Activated T-cell treated with anti-CD3 and anti-CD28 coated beads, Interleukin-2, amount 50 U/mL, for 4 hours (primary cell): ENCODE measurements around the gene SSRP1. TPM values are rescaled to one million over a fixed set of nuclear protein-coding genes. Genes with fewer than 3 reads are reported as not detected.

ENCODE experiments used
- ATAC-seq, 2 donors: fragments of 200-7000 bp; cut with Tn5 transposase; one replicate each; pipeline ENCODE4 v1.10.0; 2021
- DNase-seq: peaks from one replicate; pipeline ENCODE4 v3.0.0-alpha.2; 2020
- H3K27me3 Mint-ChIP-seq: one replicate; pipeline ENCODE4 v1.8.0; 2021; ENCODE audit warnings: low read depth, mixed read lengths
- H3K36me3 Mint-ChIP-seq: one replicate; pipeline ENCODE4 v1.8.0; 2022; ENCODE audit warnings: mixed read lengths; ENCODE audit not compliant: insufficient read depth
- H3K4me1 Mint-ChIP-seq: one replicate; pipeline ENCODE4 v1.8.0; 2021; ENCODE audit warnings: low read depth, mixed read lengths
- H3K4me3 Mint-ChIP-seq: one replicate; pipeline ENCODE4 v1.8.0; 2021; ENCODE audit warnings: mild to moderate bottlenecking, moderate library complexity, mixed read lengths
- H3K9me3 Mint-ChIP-seq: one replicate; pipeline ENCODE4 v1.8.0; 2021; ENCODE audit warnings: mixed read lengths
- total RNA-seq, 3 donors: library from RNA; stranded (reverse); gene quantifications; one replicate each; pipeline ENCODE4 v1.2.1, GENCODE V29; 2021

SSRP1 gene
- total RNA-seq, 3 donors from 2014 or later, result 287 to 317 (median 302) TPM

DNA sequence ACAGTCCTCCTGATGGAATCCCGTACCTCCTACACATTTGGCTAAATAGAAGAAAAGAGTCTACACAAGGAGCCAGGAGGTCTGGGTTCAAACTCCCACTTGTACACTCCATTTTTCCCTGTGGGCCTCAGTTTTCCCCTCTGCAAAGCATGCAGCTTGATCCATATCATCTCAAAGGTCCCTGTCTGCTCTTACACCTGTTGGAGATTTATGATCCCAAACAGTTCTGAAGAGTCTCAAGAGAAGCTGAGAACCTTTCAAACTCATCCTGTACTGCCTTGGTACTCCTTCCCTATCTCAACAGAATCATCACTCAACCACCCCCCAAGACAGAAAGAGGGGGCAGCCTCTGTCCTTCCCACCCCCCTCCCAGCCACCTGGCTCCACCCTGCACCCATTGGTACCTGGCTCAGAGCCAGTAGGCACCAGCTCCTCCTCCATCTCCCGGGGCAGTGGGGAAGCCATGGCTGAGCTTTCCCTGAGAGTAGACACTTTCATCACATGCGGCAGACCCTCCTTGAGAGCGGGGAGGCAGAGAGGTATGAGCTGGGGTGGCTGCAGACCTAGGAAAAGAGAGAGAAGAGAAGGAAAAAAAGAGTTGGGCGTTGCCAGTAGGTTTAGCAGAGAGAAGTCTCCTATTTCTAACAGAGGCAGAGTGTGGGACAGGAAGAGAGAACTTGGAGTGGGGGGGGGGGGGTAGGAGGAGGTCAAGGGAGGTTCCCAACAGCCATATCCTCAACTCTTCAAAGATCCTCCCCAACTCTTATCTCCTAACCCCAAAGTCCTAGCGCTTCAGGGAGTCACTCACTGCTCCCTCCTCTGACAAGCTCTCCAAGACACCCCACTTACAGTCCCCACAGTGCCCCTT is 14.1 kb downstream of the SSRP1 start:
- peaks cover 22% of the 10 kb centered on the region for H3K36me3 Mint-ChIP-seq
- peak overlapping the region; percentile 11 for H3K4me3 Mint-ChIP-seq
- ATAC-seq (no peak), DNase-seq (no peak)
- H3K9me3 Mint-ChIP-seq, result no peaks in the 10 kb centered on the region
- H3K4me1 Mint-ChIP-seq, result peaks cover 36% of the 10 kb centered on the region
- H3K27me3 Mint-ChIP-seq, result no peaks in the 10 kb centered on the region

DNA sequence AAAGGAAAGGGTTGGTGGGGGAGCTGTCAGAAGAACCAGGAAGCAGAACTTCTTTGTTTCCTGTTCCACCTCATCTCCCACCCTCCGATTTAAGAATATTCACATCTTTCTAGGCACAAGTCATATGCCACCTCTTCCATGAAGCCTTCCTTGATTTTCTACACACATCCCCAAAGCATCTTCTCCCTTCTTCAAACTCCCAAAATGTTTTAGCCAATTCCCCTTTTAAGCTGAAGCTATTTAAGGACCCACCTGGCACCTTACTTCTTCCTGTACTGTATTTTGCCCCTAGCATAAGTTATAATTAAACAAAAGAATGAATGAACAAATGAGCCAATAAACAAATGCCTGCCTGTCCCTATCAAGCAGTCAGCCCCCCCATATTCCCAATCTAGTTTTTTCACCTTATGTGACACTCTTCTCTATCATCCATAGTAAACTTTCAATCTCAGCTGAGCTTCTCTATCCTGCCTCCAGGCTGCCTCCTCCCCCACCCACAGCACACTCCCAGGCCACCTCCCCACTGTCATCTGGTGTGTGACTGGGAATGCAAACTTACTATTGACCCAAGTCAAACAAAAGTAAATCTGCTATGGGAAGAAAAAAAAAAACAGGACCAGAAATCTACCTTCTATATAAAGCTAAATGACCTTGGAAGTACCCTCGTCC is 14.8 kb downstream of the SSRP1 start:
- Mint-ChIP-seq H3K36me3 (peaks cover 18% of the 10 kb centered on the region), H3K4me1 (peaks cover 28% of the 10 kb centered on the region), H3K27me3 (no peaks in the 10 kb centered on the region), H3K9me3 (no peaks in the 10 kb centered on the region), H3K4me3 (no peak overlapping the region)
- DNase-seq, result no peak
- ATAC-seq, result no peak

DNA sequence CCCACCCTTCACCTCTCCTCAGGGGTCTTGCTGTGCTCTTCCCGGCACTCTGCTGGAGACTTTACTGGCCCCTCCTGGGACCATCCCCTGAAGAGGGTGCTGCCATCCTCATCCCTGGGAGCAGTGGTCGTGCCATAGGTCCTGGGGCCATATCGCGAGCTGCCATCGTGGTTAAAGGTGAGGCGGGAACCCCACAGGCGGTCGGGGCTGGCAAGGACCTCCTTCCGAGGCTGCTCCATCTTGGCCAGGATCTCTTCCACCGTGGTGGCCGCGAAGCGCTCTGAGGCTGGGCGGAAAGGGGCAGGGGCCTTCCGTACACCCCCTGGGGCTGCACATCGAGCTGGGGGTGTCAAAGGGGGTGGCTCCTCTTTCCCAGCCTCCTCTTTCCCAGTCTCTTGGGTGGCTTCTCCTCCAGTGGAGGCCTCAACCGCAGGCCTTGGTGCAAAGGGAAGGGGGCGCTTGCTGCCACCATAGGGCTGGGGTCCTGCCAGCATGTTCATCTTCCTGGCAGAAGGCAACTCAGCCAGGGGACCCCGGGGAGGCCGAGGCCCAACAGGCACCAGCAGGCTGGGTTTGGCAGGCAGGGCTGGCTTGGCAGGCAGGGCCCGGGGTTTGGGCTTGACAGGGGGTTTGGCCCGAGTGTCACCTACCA is 15.5 kb downstream of the SSRP1 start:
- Mint-ChIP-seq H3K4me3 (no peak overlapping the region), H3K9me3 (no peaks in the 10 kb centered on the region), H3K4me1 (peaks cover 22% of the 10 kb centered on the region), H3K36me3 (peaks cover 13% of the 10 kb centered on the region), H3K27me3 (no peaks in the 10 kb centered on the region)
- DNase-seq, result no peak
- no peak for ATAC-seq

DNA sequence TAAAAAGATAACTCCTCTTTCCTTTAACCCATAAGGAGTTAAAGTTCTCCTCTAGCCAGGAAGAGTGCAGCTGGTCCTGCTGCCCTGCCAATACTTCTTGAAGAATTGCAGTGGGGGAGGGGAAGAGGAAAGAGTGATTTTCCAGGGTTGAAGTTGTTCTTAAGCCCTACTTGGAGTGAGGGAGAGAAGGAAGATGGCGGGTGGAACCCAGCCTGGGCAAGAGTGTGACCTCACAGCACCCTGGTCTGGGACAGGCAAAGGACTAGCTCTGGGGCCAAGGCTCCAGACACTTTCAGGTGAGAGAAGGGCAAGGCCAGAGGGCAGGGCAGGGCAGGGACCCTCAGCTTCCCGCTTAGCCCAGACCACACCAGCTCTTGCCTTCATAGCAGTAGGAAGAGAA is 17.5 kb downstream of the SSRP1 start:
- H3K9me3 Mint-ChIP-seq, result no peaks in the 10 kb centered on the region
- H3K4me1 Mint-ChIP-seq, result peaks cover 12% of the 10 kb centered on the region

DNA sequence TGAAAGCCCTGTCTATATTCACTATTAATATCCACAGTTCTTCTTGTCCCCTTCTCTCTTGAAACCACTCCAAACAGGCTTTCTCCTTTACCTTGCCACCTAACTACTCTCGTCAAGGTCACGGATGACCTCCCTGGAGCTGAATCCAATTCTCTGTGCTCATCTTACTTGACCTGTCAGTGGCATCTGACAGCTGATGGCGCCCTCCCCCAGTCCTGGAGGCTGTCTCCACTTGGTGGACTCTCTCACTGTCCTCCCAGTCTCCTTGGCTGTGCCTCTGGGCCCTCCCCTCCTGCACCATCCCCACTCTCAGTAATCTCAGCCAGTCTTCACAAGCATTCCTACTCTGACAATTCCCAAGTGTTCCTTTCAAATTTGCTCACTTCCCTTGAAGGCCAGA is 19.7 kb downstream of the SSRP1 start:
- Mint-ChIP-seq H3K36me3 (peaks cover 15% of the 10 kb centered on the region), H3K9me3 (no peaks in the 10 kb centered on the region), H3K4me3 (no peak overlapping the region), H3K4me1 (peaks cover 7% of the 10 kb centered on the region), H3K27me3 (no peaks in the 10 kb centered on the region)
- ATAC-seq, result no peak
- no peak for DNase-seq

More for the DNA sequence above, 17.5 kb downstream of the SSRP1 start:
- peaks cover 13% of the 10 kb centered on the region for H3K36me3 Mint-ChIP-seq
- no peaks in the 10 kb centered on the region for H3K27me3 Mint-ChIP-seq
- ATAC-seq, result no peak
- H3K4me3 Mint-ChIP-seq, result no peak overlapping the region
- DNase-seq, result no peak

DNA sequence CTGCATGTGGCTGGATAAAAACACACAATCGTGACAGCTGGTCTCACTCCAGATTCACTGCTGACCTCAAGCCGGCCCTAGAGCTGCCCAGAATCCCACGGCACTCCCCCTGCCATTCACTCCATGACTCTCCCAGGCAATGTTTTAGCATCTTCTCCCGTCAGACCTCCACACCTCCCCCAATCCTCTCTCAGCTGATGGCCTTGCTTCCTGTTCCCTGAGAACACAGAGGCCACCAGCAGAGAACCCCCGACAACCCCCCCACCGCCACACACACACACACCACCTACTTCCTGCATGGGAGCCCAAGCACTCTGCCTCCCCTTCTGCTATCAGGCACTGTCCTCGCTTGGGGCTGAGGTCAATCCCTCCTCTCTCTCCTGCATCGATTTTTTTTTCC is 20.2 kb downstream of the SSRP1 start:
- H3K36me3 Mint-ChIP-seq, result peaks cover 11% of the 10 kb centered on the region
- ATAC-seq (no peak), DNase-seq (no peak)
- no peaks in the 10 kb centered on the region for H3K27me3 Mint-ChIP-seq
- H3K9me3 Mint-ChIP-seq, result no peaks in the 10 kb centered on the region
- H3K4me3 Mint-ChIP-seq, result no peak overlapping the region
- H3K4me1 Mint-ChIP-seq, result peaks cover 10% of the 10 kb centered on the region

DNA sequence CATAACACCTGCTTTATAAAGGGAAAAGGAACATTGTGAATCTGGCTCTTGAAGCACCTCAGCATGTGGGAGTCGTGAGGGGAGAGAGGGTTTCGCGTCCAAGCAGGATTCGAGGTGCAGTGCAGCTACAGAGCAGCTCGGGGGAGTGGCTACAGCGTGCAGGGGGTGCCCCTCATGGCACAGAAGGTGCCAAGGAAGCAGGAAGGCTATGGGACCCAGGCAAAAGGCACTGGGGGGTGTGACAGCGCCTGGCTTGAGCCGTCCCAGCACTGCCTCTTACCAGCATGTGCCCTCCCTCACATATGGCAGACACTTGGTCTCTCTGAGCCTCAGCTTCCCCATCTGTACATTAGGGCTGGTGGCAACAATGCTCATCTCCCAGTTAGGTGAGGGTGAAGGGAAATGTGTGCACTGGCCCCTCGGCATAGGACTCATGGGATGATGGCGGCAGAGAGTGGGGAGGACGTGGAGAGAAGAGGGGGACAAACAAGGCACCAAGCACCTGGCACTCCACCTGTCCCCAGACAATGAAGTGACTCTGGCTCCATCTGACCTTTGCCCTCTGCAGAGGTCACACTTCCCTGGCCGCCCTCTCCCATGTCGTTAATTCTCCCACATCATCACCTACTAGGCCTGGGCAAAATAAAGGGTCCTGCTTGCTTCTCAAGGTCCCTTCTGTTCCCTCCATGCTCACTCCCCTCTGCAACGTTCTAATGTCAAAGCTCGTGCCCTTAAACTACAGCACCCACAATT is 21.3 kb downstream of the SSRP1 start:
- H3K36me3 Mint-ChIP-seq, result peaks cover 16% of the 10 kb centered on the region
- H3K4me3 Mint-ChIP-seq, result no peak overlapping the region
- H3K4me1 Mint-ChIP-seq, result peaks cover 13% of the 10 kb centered on the region
- no peak for DNase-seq
- ATAC-seq, result no peak
- no peaks in the 10 kb centered on the region for H3K9me3 Mint-ChIP-seq
- H3K27me3 Mint-ChIP-seq, result no peaks in the 10 kb centered on the region

DNA sequence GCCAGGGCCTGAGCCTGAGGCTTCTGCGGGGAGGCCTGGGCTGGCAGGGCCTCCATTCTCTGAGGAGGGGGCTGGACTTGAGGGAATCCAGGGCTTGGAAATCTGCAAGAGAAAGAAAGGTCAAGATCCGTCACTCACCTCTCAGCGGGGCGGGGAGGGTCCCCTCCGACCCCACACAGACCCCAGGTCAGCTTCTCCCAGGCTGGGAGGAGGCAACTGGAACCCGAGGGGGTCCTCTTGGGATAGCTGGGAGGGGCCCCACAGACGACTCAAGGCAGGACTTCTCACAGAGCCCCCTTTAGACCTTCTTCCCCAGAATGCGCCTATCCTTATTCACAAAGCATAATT is 21.9 kb downstream of the SSRP1 start:
- H3K4me3 Mint-ChIP-seq, result no peak overlapping the region
- H3K27me3 Mint-ChIP-seq, result no peaks in the 10 kb centered on the region
- H3K36me3 Mint-ChIP-seq, result peaks cover 17% of the 10 kb centered on the region
- DNase-seq (no peak), ATAC-seq (no peak)
- peaks cover 13% of the 10 kb centered on the region for H3K4me1 Mint-ChIP-seq
- no peaks in the 10 kb centered on the region for H3K9me3 Mint-ChIP-seq

DNA sequence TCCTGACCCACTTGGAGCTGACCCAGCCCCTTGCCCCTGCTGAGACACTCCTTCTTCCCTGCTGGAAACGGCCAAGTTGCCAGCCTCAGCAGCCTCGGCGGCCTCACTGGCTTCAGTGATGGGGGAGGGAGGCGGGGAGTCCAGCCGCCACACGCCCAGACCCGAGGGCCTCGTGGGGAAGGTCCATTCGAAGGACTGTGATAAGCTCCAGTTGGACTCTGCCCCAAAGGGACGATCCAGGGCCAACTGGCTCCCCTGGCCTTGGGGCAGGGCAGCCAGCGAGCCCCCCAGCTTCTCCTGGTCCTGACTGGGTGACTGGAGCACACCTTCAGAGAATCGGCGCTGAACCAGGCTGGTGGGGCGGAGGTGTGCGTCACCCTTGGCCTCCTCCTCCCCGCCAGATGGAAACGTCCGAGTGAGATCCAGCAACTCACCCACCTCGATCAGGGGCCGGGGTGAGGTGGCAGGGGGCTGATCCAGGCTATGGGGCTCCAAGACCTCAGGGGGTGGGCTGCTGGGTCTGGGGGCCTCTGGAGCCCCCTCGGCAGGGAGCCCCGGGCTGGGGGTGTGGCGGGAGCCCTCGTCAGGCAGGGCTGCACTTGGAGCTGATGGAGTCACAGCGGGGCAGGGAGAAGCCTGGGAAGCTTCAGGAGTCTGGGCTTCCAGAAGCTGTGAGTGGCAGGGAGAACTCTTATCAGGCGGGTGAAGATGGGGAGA is 22.5 kb downstream of the SSRP1 start:
- H3K4me3 Mint-ChIP-seq, result no peak overlapping the region
- H3K27me3 Mint-ChIP-seq, result no peaks in the 10 kb centered on the region
- H3K36me3 Mint-ChIP-seq, result peaks cover 17% of the 10 kb centered on the region
- ATAC-seq (no peak), DNase-seq (no peak)
- peaks cover 13% of the 10 kb centered on the region for H3K4me1 Mint-ChIP-seq
- H3K9me3 Mint-ChIP-seq, result no peaks in the 10 kb centered on the region

DNA sequence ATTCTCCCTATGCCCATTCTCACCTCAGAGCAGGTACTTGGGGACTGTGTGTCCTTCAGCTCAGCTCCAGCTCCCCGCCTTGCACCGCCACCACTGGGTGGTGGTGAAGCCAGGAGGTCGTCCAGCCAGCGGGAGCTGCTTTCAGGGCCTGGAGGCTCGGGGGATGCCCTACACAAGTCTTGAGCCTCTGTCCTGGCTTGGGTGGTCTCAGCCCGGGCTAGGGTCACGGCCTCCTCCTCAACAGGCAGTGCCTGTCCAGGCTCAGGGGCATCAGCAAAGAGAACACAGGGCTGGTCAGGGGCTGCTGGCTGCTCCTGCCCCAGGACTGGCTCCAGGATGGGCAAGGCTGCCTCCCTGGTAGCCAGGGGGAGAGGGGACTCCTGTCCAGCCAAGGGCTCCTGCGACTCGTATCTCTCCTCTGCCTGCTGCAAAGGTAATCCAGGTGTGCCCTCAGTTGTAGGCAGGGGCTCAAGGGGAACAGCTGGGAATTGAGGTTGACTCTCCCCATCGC is 23.1 kb downstream of the SSRP1 start:
- Mint-ChIP-seq H3K36me3 (peaks cover 14% of the 10 kb centered on the region), H3K4me3 (no peak overlapping the region), H3K27me3 (no peaks in the 10 kb centered on the region)

DNA sequence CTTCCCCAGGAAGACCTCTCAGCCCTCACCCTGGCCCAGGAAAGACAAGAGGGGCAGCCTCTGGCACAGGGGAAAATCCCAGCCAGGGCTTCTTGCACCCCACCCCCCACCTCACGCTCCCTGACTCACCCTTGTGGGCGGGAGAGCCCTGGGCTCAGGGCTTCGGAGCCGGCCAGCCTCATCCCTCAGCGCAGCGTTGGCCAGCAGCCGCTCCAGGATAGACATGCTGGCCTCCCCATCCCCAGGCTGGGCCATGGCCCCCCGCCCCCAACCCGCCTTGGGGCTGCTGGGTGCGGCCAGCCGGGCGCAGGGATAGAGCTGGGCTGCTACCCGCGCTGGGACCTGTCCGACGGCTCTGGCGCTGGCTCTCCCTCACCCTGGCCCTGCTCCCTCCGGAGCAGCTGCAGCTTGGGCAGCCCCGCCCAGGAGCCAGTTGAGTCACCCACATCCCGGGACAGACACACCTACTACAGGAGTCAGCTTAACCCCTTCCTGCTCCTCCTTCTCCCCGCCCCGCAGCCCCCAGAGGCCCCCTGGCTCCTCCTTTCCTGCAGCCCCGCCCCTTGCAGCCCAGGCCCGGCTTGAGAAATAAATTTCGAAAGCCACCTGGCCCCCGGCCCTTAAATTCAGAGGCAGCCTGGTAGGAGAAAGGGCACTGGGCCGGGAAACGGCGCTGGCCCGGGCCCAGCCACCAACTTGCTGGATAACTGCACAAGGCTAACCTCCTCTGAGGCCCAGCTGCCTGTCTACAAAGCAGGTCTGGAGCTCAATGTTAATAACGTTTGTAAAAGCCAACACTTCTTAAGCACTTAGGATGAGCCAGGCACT is 24.4 kb downstream of the SSRP1 start:
- Mint-ChIP-seq H3K4me3 (peak overlapping the region; percentile 29), H3K27me3 (no peaks in the 10 kb centered on the region), H3K36me3 (peaks cover 14% of the 10 kb centered on the region), H3K9me3 (no peaks in the 10 kb centered on the region), H3K4me1 (peaks cover 13% of the 10 kb centered on the region)
- DNase-seq (peak; percentile 40), ATAC-seq (peak; percentile 85 to 89)

More for the DNA sequence above, 23.1 kb downstream of the SSRP1 start:
- DNase-seq (no peak), ATAC-seq (no peak)
- Mint-ChIP-seq H3K4me1 (peaks cover 13% of the 10 kb centered on the region), H3K9me3 (no peaks in the 10 kb centered on the region)

DNA sequence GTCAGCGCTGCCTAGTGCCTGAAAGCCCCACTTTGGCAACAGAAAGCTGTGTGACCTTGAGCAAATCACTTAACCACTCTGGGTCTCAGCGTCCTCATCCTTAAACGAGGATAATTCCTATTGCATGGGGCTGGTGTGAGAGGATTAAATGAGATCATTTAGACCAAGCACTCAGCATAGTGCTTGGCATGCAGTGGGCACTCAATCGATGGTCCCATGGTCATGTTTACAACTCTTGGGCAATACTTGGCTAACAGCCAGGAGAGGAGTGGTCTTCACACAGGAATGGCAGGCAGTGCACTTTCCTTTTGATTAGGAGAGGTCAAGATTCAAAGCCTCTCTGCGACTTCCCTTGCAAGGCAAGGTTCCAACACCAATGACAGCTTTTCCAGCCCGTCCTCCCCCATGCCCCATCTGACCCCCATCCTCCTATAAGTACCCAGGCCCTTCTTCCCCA is 25.0 kb downstream of the SSRP1 start:
- Mint-ChIP-seq H3K27me3 (no peaks in the 10 kb centered on the region), H3K9me3 (no peaks in the 10 kb centered on the region), H3K4me3 (peak overlapping the region; percentile 29), H3K4me1 (peaks cover 13% of the 10 kb centered on the region), H3K36me3 (peaks cover 14% of the 10 kb centered on the region)
- DNase-seq, result no peak
- ATAC-seq, result no peak

DNA sequence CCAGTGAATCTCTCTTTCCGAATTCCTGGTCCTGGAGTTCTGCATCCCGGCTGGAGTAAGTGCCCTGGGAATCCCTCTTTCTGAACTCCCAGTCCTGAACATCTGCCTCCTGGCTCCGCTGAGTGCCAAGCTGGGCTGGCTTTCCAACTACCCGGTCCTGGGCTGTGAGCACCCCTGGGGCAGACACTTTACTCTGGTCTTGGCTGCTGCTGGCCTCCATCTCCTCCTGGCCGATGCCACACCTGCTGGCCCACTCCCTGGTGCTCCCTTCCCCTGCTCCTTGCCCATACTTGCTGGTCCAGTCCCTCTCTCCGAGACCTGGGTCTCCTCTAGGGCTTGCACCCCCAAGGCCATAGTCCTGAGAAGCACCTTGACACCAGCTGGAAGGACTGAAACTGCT is 25.6 kb downstream of the SSRP1 start:
- H3K27me3 Mint-ChIP-seq, result no peaks in the 10 kb centered on the region
- H3K4me1 Mint-ChIP-seq, result peaks cover 13% of the 10 kb centered on the region
- no peaks in the 10 kb centered on the region for H3K9me3 Mint-ChIP-seq
- ATAC-seq, result no peak
- no peak for DNase-seq
- no peak overlapping the region for H3K4me3 Mint-ChIP-seq
- H3K36me3 Mint-ChIP-seq, result peaks cover 14% of the 10 kb centered on the region
